ENCODE measurements around the gene MARCHF3.

DNA sequence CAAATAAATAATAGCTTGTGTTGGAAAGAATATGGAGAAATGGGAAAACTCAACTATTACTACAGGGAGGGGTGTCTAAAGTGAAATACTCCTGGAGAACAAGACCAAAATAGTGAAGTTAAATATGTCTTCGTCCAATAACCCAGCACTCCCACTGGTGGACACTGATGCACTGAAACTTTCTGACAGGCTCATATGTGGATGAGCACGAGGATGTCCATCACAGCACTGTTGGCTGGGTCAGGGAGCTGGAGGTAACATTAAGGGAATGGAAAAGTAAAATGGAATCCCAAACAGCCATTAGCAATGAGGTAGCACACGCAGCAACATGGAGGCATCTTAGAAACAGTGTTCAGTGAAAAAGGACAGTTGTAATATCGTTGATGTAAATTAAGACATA lies 167.0 kb downstream of the MARCHF3 start:
- TF ChIP-seq CTCF (conservative IDR thresholded peaks at IDR 0.05) = no peak
- no peak for TF ChIP-seq ZFX (IDR thresholded peaks at IDR 0.05)

Measured in C4-2B (cell line).